Activated T-cell treated with anti-CD3 and anti-CD28 coated beads, Interleukin-2, amount 50 U/mL, for 24 hours (primary cell): ENCODE results near the gene TCF23.

Experiments used
- DNase-seq: peaks from one replicate; pipeline ENCODE4 v3.0.0-alpha.2; 2020
- H3K27ac Mint-ChIP-seq: 2 replicates; pipeline ENCODE4 v1.8.0; 2020; ENCODE audit warnings: mild to moderate bottlenecking, mixed read lengths
- H3K27me3 Mint-ChIP-seq: 2 replicates; pipeline ENCODE4 v1.8.0; 2020; ENCODE audit warnings: mixed read lengths
- H3K36me3 Mint-ChIP-seq: 2 replicates; pipeline ENCODE4 v1.8.0; 2020; ENCODE audit warnings: low read depth, mixed read lengths
- H3K4me1 Mint-ChIP-seq: 2 replicates; pipeline ENCODE4 v1.8.0; 2020; ENCODE audit warnings: low read depth, mixed read lengths
- H3K4me3 Mint-ChIP-seq: 2 replicates; pipeline ENCODE4 v1.8.0; 2020; ENCODE audit warnings: mild to moderate bottlenecking, moderate library complexity, mixed read lengths
- H3K9me3 Mint-ChIP-seq: 2 replicates; pipeline ENCODE4 v1.8.0; 2020; ENCODE audit warnings: mixed read lengths

TCF23 gene

DNA sequence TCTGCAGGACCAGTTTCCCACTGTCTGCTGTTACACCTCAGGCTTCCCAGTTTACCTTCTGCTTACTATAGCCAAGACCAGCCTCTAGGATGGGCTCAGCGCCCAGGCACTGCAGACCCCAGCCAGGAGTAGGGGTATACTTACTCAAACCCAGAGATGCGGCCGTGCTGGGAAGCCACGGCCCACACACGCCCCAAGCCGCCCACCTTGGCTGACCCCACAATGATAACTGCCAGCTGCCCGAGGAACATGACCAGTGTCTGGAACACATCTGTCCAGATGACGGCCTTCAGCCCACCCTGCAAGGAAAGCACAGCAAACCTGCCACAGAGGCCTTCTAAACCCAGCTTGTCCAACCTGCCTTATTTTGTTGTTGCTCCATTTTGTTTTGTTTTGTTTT, 56.4 kb downstream of the TCF23 start:
- DNase-seq: no peak
- Mint-ChIP-seq H3K4me1 (peaks cover 20% of the 10 kb centered on the region), H3K27ac (no peak overlapping the region), H3K4me3 (no peak overlapping the region), H3K9me3 (no peaks in the 10 kb centered on the region), H3K27me3 (no peaks in the 10 kb centered on the region), H3K36me3 (peaks cover 98% of the 10 kb centered on the region)

DNA sequence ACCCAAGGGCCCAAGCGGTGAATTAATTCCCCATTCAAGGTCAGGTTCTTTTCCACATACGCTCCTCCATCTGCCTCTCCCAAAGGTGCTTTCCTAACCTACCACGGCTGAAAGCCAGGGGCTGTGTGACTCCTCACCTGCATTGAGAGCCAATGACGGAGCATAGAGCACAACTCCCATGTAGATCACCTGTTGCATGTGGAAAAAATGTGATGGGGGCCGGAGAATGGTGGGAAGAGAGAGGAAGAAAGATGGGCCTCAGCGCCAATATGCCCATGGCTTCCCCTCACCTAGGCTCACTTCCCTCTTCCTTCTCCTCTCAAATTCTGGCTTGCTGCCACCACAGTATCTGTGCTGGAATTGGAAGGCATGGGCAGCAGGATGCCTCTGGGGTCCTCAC, 57.5 kb downstream of the TCF23 start:
- no peaks in the 10 kb centered on the region for H3K9me3 Mint-ChIP-seq
- peaks cover 92% of the 10 kb centered on the region for H3K36me3 Mint-ChIP-seq
- no peak for DNase-seq
- H3K27ac Mint-ChIP-seq: no peak overlapping the region
- no peak overlapping the region for H3K4me3 Mint-ChIP-seq
- H3K27me3 Mint-ChIP-seq: no peaks in the 10 kb centered on the region
- H3K4me1 Mint-ChIP-seq: peaks cover 24% of the 10 kb centered on the region
